ENCODE measurements around the gene DCLRE1C.

- TF ChIP-seq CTCF (IDR thresholded peaks at IDR 0.05; ENCODE audit: poor library complexity, severe bottlenecking) (no peak), EP300 (conservative IDR thresholded peaks at IDR 0.05; ENCODE audit: poor library complexity, severe bottlenecking) (no peak), MXI1 (conservative IDR thresholded peaks at IDR 0.05; ENCODE audit: poor library complexity, severe bottlenecking) (no peak), POLR2AphosphoS5 (IDR thresholded peaks at IDR 0.05) (no peak)
Measured at GRCh38 chr10:14884082-14884481, 69.8 kb downstream of the DCLRE1C start.

Data from neural cell (in vitro differentiated cells).